HCEC 1CT (cell line): Measurements from ENCODE around the gene GABRB1.

Experiments
- DNase-seq: peaks from one replicate; pipeline ENCODE4 v3.0.0-alpha.2; 2017

GABRB1 gene

GRCh38 chr4:47031011-47031678, at the start of gene GABRB1:
GABRB1 (plus strand) TSS chr4:47031567.
- DNase-seq: peak; percentile 28

GRCh38 chr4:46984781-46985180, 46.6 kb upstream of the GABRB1 start:
- DNase-seq: no peak

GRCh38 chr4:46986922-46987638, 44.3 kb upstream of the GABRB1 start:
- no peak for DNase-seq

GRCh38 chr4:46992338-46992737, 39.0 kb upstream of the GABRB1 start:
- DNase-seq: no peak

- no peak for DNase-seq
Measured at GRCh38 chr4:46993075-46994006, 38.0 kb upstream of the GABRB1 start, which contains the start of gene GABRA4. GABRA4 (minus strand) TSS chr4:46993581; CDS start chr4:46993424, 157 bp downstream.

- DNase-seq: no peak
Measured at GRCh38 chr4:46994007-46994405, 37.4 kb upstream of the GABRB1 start.

GRCh38 chr4:46999566-46999965, 31.8 kb upstream of the GABRB1 start:
- DNase-seq: peak; percentile 34

GRCh38 chr4:47000406-47000805, 31.0 kb upstream of the GABRB1 start:
- DNase-seq: no peak

GRCh38 chr4:47002580-47002979, 28.8 kb upstream of the GABRB1 start:
- peak; percentile 53 for DNase-seq

- DNase-seq: peak; percentile 6
Measured at GRCh38 chr4:47010347-47010911, 20.9 kb upstream of the GABRB1 start.

GRCh38 chr4:47010912-47011446, 20.4 kb upstream of the GABRB1 start:
- DNase-seq: no peak

GRCh38 chr4:47012676-47013075, 18.7 kb upstream of the GABRB1 start:
- DNase-seq: no peak

GRCh38 chr4:47013373-47013772, 18.0 kb upstream of the GABRB1 start:
- no peak for DNase-seq

GRCh38 chr4:47017081-47017480, 14.3 kb upstream of the GABRB1 start:
- DNase-seq: peak; percentile 65

GRCh38 chr4:47017494-47017893, 13.9 kb upstream of the GABRB1 start:
- peak; percentile 68 for DNase-seq

- no peak for DNase-seq
Measured at GRCh38 chr4:47031751-47032404, 511 bp downstream of the GABRB1 start.

GRCh38 chr4:47032405-47033106, 1.2 kb downstream of the GABRB1 start:
- peak; percentile 46 for DNase-seq

- DNase-seq: no peak
Measured at GRCh38 chr4:47038263-47038662, 6.9 kb downstream of the GABRB1 start.

- no peak for DNase-seq
Measured at GRCh38 chr4:47040828-47041227, 9.5 kb downstream of the GABRB1 start.

GRCh38 chr4:47043821-47044220, 12.5 kb downstream of the GABRB1 start:
- DNase-seq: no peak

GRCh38 chr4:47045261-47045660, 13.9 kb downstream of the GABRB1 start:
- DNase-seq: no peak
